Measurements from ENCODE around the gene PDCD6IP.

DNA sequence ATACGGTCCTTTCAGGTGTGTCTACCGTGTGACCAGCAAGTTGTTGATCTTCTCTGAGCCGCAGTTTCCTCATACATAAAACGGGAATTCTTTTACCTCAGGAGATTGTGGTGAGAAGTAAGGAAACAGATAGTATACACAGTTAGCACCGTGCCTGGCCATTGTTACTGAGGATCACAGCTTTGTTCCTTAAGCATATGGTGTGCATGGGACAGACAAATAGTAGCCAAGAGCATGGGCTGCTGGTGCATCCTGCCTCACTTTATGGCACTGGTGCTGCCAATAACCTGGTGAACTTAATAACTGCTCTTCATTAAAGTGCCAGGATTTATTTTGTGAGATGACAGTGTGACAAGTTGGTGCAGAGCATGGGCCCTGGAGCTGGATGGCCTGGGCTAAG, 86.3 kb downstream of the PDCD6IP start:
- TF ChIP-seq EZH2phosphoT487 (IDR thresholded peaks at IDR 0.05; ENCODE audit: insufficient read depth, low read depth), result no peak
- TF ChIP-seq EZH2 (IDR thresholded peaks at IDR 0.05; ENCODE audit: insufficient read depth, poor library complexity, severe bottlenecking), result no peak

Data from GM23248 (cell line).